Vagina (tissue), 2 donors: Measurements from ENCODE around the gene ARMC8.

ENCODE experiments used
- POLR2A ChIP-seq, 2 donors: fragments of 450-650 bp; IDR thresholded peaks; one replicate each; pipeline ENCODE4 v1.6.1; 2017; ENCODE audit warnings: antibody characterized with exemption in 2 of 2, mild to moderate bottlenecking in 2 of 2, moderate library complexity in 2 of 2
- POLR2AphosphoS5 ChIP-seq, 2 donors: sonication (generic); formaldehyde crosslinking; IDR thresholded peaks; one replicate each; pipeline ENCODE4 v1.9.0; 2017; ENCODE audit warnings: antibody characterized with exemption in 2 of 2, mild to moderate bottlenecking in 2 of 2, low read depth in 1 of 2; ENCODE audit not compliant: insufficient read depth in 1 of 2

DNA sequence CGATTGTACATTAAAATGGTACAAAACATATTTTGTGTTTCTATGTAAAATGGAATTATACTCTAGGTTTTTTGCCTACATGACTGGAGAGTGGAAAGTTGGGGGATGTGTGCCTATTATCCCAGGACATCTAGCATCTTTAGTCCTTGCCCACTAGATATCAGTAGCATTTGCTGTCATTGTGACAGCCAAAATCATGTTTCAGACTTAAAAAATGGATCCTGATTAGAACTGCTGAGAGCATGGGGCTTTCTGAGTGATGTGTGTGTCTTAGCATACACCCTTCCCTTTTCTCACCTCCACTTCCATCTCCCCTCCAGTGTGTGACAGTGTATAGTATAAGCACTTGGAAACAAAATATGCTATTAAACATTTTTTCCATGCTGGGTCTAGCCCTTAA lies 13.3 kb downstream of the ARMC8 start:
- no peak for TF ChIP-seq POLR2AphosphoS5 (IDR thresholded peaks at IDR 0.05; ENCODE audit: insufficient read depth in 1 of 2, low read depth in 1 of 2)
- no peak for TF ChIP-seq POLR2A (IDR thresholded peaks at IDR 0.05)
